ACHN (cell line): ENCODE data around the gene COL4A6.

Source experiments
- DNase-seq: peaks from one replicate; pipeline ENCODE4 v3.0.0-alpha.2; 2015
- in situ Hi-C: cut with HindIII; loops from 2 replicates; pipeline ENCODE4 v1.10.0; 2017; ENCODE audit warnings: low sequenced_read_pairs, low pct_ligation_motif_present, low pct_unique_long_range_greater_than_20kb

The COL4A6 gene

GRCh38 chrX:108178143-108178498 lies 260.1 kb downstream of the COL4A6 start:
- no peak for DNase-seq
- in situ Hi-C loops = no loop called here

- no peak for DNase-seq
- in situ Hi-C loops = no loop called here
Measured at GRCh38 chrX:108177351-108178142, 260.7 kb downstream of the COL4A6 start.

GRCh38 chrX:108173874-108174273 lies 264.3 kb downstream of the COL4A6 start:
- DNase-seq = no peak
- in situ Hi-C loops = no loop called here

DNA sequence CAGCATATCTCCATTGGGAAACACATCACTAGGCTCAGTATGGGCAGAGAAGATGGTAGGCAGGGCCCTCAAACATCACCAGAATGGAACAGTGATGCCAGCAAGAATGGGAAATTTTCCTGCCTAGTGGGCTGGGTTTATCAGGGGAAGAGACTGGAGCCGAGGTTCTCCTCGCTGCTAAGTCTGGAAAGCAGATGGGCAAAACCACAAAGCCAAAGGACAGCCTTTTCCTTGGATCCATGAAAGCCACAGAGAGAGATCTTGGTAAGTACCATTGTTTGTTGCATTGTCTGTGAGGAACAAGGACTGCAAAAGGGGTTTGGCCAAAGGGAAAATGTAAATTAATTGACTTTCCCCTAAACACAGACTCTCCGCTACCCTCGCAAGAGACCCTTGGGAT lies 266.6 kb downstream of the COL4A6 start:
- no peak for DNase-seq
- in situ Hi-C loops = no loop called here

DNA sequence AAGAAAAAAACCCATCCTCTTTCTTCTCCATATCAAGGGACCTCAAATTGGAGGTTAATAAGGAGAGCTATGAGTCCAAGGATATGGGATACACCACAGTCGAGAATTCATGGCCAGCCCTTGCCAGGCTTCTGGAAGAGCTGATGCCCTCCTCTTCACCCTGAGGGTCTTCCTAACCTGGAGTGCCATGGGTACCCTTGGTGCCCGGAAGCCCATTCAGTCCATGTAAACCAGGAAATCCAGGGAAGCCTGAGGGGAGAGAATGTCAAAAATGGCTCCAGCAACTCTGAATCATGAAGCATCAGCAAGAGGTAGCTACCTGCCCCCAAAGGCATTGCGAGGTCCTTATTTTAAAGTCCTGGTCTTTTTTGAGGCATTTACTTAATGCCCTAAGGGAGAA lies 268.5 kb downstream of the COL4A6 start:
- no peak for DNase-seq
- in situ Hi-C loops = no loop called here

DNA sequence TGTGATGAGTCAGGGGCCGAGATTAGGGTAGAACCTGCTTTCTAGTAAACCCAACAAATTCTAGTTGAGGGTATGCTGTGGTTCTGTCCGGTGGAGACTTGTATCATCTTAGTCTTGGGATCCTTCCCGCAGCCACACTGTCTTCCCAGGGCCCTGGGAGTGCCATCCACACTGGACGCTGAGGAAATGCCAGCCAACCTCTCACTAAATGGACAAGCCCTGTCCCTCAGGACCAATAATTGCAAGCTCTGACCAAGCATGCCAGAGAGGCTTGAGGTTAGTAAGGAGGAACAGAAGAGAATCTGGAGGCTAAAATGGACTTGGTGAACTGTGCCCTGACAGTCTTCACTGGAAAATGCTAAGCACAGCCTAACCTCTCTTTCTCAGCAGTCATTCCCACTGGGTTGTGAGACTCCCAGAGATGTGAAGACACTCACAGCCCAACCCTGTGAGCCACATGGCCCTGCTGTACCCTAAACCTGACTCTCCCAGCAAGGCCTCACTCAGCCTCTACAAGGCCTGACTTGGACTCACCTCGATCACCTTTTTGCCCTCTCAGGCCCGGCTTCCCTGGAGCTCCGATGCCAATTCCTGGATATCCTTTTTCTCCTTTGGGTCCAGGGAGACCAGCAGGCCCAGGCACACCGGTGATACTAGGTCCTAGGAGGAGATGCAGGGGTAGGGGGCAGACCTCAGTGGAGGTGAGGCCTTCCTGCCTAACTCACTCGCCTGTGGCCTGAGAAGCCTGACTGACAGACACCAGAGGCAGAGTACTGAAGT lies 269.1 kb downstream of the COL4A6 start:
- in situ Hi-C loops = no loop called here
- no peak for DNase-seq

- in situ Hi-C loops = no loop called here
- DNase-seq = peak; percentile 48
Measured at GRCh38 chrX:108167211-108167872, 270.9 kb downstream of the COL4A6 start.

DNA sequence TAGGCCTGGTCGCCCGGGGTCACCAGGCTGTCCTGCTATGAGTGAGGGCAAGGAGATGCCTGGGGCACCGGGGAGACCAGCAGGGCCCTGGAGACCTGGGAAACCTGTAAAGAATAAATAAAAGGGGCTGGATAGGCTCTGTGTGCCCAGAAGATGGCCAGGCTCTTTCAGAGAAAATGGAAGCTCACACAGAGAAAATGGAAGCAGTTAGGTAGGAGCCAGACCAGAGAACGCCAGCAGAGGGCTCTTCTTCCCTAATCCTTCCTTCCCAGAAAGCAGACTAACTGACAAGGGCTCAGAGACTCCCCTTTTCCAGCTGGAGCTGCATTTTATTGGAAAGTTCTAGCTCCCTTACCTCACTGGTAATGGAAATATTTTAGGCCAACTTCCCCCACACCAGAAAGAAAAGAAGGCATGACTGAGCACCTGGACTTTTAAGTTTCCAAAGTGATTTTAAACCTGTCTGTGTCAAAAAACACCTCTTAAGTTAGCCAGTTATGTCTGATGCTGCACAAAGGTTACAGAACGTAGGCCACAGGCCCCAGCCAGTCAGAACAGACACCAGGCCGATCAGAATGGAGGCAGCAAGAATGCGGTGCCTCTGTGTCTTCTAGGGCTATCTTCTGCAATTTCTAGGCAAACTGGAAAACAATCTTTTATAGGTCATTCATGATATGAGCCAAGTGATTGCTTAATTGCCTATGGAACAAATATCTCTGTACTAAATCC lies 272.7 kb downstream of the COL4A6 start:
- peak; percentile 48 for DNase-seq
- in situ Hi-C loops = no loop called here

DNA sequence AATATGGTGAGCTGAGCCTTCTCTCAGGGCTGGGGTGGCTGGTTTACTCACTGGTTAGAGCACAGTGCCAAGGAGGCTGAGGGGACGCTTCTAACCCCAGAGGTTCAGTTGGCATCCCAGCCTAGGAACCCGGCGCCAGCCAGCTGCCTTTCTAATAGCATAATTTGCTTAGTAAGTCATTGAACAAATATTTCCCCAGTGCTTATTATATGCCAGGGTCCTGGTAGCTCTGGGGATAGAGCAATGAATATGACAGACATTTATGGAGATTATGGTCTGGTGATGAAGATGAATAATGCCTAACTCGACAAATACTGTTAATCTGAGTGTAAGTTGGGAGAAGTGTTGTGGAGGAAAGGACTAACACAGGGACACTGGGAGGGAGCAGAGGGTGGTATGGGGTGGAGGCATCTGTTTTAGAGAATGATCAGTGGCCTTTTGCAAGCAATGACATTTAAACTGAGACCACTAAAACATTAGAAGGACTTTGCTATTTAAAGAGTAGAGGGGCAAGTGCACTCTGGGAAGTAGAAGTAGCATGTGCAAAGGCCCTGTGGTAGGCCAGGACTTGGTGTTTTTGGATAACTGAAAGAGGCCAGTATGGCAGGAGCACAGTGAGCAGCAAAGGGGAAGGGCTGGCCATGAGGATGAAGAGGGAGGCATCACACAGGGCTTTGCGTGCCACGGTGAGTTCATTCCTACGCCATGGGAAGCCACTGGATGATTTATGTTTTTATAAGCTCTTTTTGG lies 274.7 kb downstream of the COL4A6 start:
- no peak for DNase-seq
- in situ Hi-C loops = no loop called here

- DNase-seq = no peak
- in situ Hi-C loops = no loop called here
Measured at GRCh38 chrX:108162265-108162664, 276.0 kb downstream of the COL4A6 start.

GRCh38 chrX:108160309-108160708 lies 277.9 kb downstream of the COL4A6 start:
- in situ Hi-C loops = no loop called here
- no peak for DNase-seq

DNA sequence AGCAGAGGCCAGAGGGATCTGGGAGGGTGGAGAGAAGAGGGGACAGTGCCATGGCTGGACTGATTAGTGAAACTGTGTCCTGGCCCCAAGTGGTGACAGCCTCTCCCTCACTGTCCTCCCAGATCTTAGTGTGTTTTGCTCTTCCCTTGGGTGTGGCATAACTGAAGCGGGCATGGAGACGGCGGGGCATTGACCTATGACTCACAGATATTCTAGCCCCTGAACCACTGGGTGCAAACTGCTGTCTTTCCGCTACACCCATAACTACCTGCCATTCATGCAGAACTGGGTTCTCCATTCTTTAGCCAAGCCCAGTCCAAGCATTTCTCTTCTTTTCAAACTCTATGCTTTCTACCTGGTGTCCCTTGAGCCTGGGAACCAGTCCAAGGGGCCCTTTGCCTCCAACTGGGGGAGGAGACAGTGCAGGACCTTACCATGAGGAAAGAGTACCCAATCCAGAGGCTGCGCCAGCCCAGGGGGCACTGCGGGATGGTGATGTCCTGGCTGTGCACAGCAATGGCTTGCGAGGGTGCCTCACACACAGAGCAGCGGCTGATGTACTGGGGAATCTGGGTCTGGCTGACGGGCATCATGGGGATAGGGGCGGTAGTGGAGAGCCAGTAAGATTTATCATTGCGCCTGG lies 279.1 kb downstream of the COL4A6 start:
- no peak for DNase-seq
- in situ Hi-C loops = no loop called here

GRCh38 chrX:108157628-108158027 lies 280.6 kb downstream of the COL4A6 start:
- in situ Hi-C loops = no loop called here
- no peak for DNase-seq

GRCh38 chrX:108156934-108157466 lies 281.2 kb downstream of the COL4A6 start:
- in situ Hi-C loops = no loop called here
- DNase-seq = no peak

GRCh38 chrX:108156082-108156481 lies 282.1 kb downstream of the COL4A6 start:
- DNase-seq = no peak
- in situ Hi-C loops = no loop called here

- no peak for DNase-seq
- in situ Hi-C loops = no loop called here
Measured at GRCh38 chrX:108148524-108148923, 289.7 kb downstream of the COL4A6 start.

DNA sequence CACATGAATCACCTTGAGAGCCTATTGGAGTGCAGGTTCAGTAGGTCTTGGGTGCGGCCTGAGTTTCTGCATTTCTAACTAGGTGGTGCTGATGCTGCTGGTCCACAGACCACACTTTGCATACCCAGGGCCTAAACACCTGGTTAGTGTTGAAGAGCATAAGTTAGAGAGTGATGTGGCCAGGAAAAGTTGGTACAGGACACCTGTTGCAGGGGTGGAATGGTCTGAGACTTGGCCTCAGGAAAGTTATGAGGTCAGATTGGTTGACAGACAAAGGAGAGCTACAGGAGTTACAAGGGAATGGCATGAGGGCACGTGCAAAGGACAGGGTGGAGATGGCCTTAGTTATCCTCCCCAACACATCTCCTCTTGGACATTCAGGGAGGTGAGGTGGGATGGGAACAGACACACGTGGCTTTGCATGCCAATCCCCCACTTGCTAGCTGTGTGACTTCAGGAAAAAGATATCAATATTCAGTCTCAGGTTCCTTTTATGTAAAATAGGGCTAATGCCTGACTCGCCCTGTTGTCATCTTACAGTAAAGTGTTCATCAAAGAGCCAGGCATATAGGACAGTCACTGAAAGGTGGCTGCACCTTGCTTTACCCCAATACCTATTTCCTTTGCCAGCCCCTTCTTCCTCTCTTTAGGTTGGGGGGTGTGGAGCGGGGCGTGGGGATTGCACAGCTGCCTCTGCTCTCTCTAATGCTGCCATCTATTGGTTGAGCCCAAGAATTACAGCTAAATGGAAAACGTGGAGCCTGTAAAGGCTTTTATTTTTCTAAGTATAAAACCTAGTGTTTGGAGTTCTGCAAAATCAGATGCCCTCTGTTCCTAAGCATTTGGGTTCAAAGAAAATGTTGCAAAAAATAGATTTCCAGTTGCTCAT lies 299.2 kb downstream of the COL4A6 start:
- no peak for DNase-seq
- in situ Hi-C loops = no loop called here
